ENCODE measurements around the gene LRRC37A.
"Not testable (repeated sequence)": the region's sequence is repeated elsewhere in the genome, so short reads cannot be mapped to it uniquely, and the experiment has no call there.

- not testable (repeated sequence) for TF ChIP-seq CTCF (IDR thresholded peaks at IDR 0.05); ZFX (IDR thresholded peaks at IDR 0.05; ENCODE audit: borderline replicate concordance)
Observed at GRCh38 chr17:46373418-46373817, 78.5 kb downstream of the LRRC37A start.
